Measurements from ENCODE around the gene DDX39A.
A peak's percentile ranks its signal among the peaks of the same experiment; 100 is the strongest.

The DDX39A gene

GRCh38 chr19:14418856-14419105 lies 360 bp downstream of the DDX39A start:
- DNase-seq (ENCODE audit: low read depth) = no peak
- peak overlapping the region; percentile 74 for H3K4me3 ChIP-seq (ENCODE audit: low read depth, low read length)
- TF ChIP-seq CTCF (IDR thresholded peaks at IDR 0.05; ENCODE audit: control insufficient read depth, extremely low read depth, insufficient read depth) = no peak

- TF ChIP-seq CTCF (IDR thresholded peaks at IDR 0.05; ENCODE audit: control insufficient read depth, extremely low read depth, insufficient read depth) = no peak
- H3K4me3 ChIP-seq (ENCODE audit: low read depth, low read length) = peak overlapping the region; percentile 74
Observed at GRCh38 chr19:14416817-14417231, 2.3 kb downstream of the DDX39A start.

GRCh38 chr19:14414926-14415690 lies 4.0 kb downstream of the DDX39A start:
- no peak overlapping the region for H3K4me3 ChIP-seq (ENCODE audit: low read depth, low read length)
- no peak for TF ChIP-seq CTCF (IDR thresholded peaks at IDR 0.05; ENCODE audit: control insufficient read depth, extremely low read depth, insufficient read depth)
- DNase-seq (ENCODE audit: low read depth) = no peak

More at GRCh38 chr19:14416817-14417231, 2.3 kb downstream of the DDX39A start:
- DNase-seq (ENCODE audit: low read depth) = no peak

GRCh38 chr19:14413693-14414181 lies 5.4 kb downstream of the DDX39A start:
- no peak for TF ChIP-seq CTCF (IDR thresholded peaks at IDR 0.05; ENCODE audit: control insufficient read depth, extremely low read depth, insufficient read depth)
- no peak for DNase-seq (ENCODE audit: low read depth)

GRCh38 chr19:14412996-14413692 lies 6.0 kb downstream of the DDX39A start:
- no peak for DNase-seq (ENCODE audit: low read depth)
- no peak for TF ChIP-seq CTCF (IDR thresholded peaks at IDR 0.05; ENCODE audit: control insufficient read depth, extremely low read depth, insufficient read depth)

More at GRCh38 chr19:14413693-14414181, 5.4 kb downstream of the DDX39A start:
- no peak overlapping the region for H3K4me3 ChIP-seq (ENCODE audit: low read depth, low read length)

GRCh38 chr19:14412324-14412995 lies 6.7 kb downstream of the DDX39A start:
- no peak overlapping the region for H3K4me3 ChIP-seq (ENCODE audit: low read depth, low read length)
- DNase-seq (ENCODE audit: low read depth) = no peak
- no peak for TF ChIP-seq CTCF (IDR thresholded peaks at IDR 0.05; ENCODE audit: control insufficient read depth, extremely low read depth, insufficient read depth)

More at GRCh38 chr19:14412996-14413692, 6.0 kb downstream of the DDX39A start:
- no peak overlapping the region for H3K4me3 ChIP-seq (ENCODE audit: low read depth, low read length)

Data from LNCaP clone FGC (cell line).